ENCODE measurements around the gene NKTR. TPM values are rescaled to one million over a fixed set of nuclear protein-coding genes. Genes with fewer than 3 reads are reported as not detected.

NKTR gene
- total and polyA plus RNA-seq, 2 of the 13 experiments (the other 11 are each of a cell fraction or from before 2014, with no cell fraction given) = 41.3 to 59.6 TPM

GRCh38 chr3:42654331-42655201 lies 54.1 kb downstream of the NKTR start (continued):
- TF ChIP-seq ZBTB34 (CRISPR knock-in tag; IDR thresholded peaks at IDR 0.05) = no peak
- no peak for TF ChIP-seq EHMT2 (IDR thresholded peaks at IDR 0.05; ENCODE audit: borderline replicate concordance, low read depth, low read length)
- TF ChIP-seq RARA (CRISPR knock-in tag; IDR thresholded peaks at IDR 0.05) = no peak
- no peak for TF ChIP-seq JUND (CRISPR knock-in tag; IDR thresholded peaks at IDR 0.05)
- no peak for TF ChIP-seq ZNF17 (CRISPR knock-in tag; IDR thresholded peaks at IDR 0.05)
- no peak for TF ChIP-seq RFXAP (CRISPR knock-in tag; IDR thresholded peaks at IDR 0.05; ENCODE audit: borderline replicate concordance)
- no peak for TF ChIP-seq ZNF350 (CRISPR knock-in tag; IDR thresholded peaks at IDR 0.05; ENCODE audit: borderline replicate concordance, low read depth)
- no peak for TF ChIP-seq TBP (CRISPR knock-in tag; IDR thresholded peaks at IDR 0.05)
- no peak for TF ChIP-seq ZNF337 (CRISPR knock-in tag; IDR thresholded peaks at IDR 0.05; ENCODE audit: borderline replicate concordance, low read depth)
- TF ChIP-seq ZFP1 (CRISPR knock-in tag; IDR thresholded peaks at IDR 0.05) = no peak
- TF ChIP-seq ZNF577 (CRISPR knock-in tag; IDR thresholded peaks at IDR 0.05; ENCODE audit: borderline replicate concordance, low read depth) = no peak

- Histone ChIP-seq H3K9me3 (ENCODE audit: low read length) (no peaks in the 10 kb centered on the region), H3K27me3 (ENCODE audit: control insufficient read depth in 1 of 2, insufficient read depth in 2 of 2, low read length in 2 of 2) (no peaks in the 10 kb centered on the region), H4K20me1 (ENCODE audit: insufficient read depth, low read length) (no peaks in the 10 kb centered on the region), H3K79me2 (ENCODE audit: insufficient read depth, low read length) (peaks cover 7% of the 10 kb centered on the region), H2AFZ (ENCODE audit: low read length) (no peak overlapping the region), H3K4me3 (replicated peaks in 1 of 3; ENCODE audit: insufficient read depth in 1 of 3, low read depth in 2 of 3, low read length in 3 of 3) (peak overlapping the region in 1 of 3 experiments; percentile 89; a peak in 2 of 6 replicates), H3K36me3 (replicated peaks in 1 of 2; ENCODE audit: control insufficient read depth in 1 of 2, insufficient read depth in 2 of 2, low read length in 2 of 2) (no peaks in the 10 kb centered on the region), H3K27ac (ENCODE audit: extremely low read length, insufficient read depth, low read length) (peak overlapping the region; percentile 29), H3K9ac (ENCODE audit: insufficient read depth, low read depth, low read length) (peak overlapping the region; percentile 80; the same call in 1 of the 2 replicates), H3K4me2 (ENCODE audit: low read depth, low read length) (peak overlapping the region; percentile 90), H3K4me1 (ENCODE audit: insufficient read depth, low read length) (peaks cover 62% of the 10 kb centered on the region)
- FAIRE-seq (no peak), ATAC-seq (no peak), DNase-seq (ENCODE audit: low spot score) (no peak)
- intact Hi-C loops (cut with micrococcal nuclease; ENCODE audit: unreplicated experiment) (no loop called here), in situ Hi-C loops (cut with HindIII; ENCODE audit: extremely low pct_ligation_motif_present, low pct_unique_long_range_greater_than_20kb) (no loop called here)
- WGBS (ENCODE audit: low lambda C conversion rate) = 67% methylated on average over 1 of the region's 4 CpGs
- POLR2A ChIA-PET = no interaction called here
- CTCF ChIA-PET (ENCODE audit: low intra/inter-chr PET ratio, low total read pairs) = no interaction called here
- BruUV-seq (replicated peaks) = no TSS peak
- TF ChIP-seq SYNCRIP (IDR thresholded peaks at IDR 0.05; ENCODE audit: insufficient read depth, low read depth, low read length) (no peak), ZNF382 (CRISPR knock-in tag; IDR thresholded peaks at IDR 0.05; ENCODE audit: borderline replicate concordance) (no peak), ZNF253 (CRISPR knock-in tag; IDR thresholded peaks at IDR 0.05; ENCODE audit: borderline replicate concordance) (no peak), GZF1 (CRISPR knock-in tag; IDR thresholded peaks at IDR 0.05) (no peak), IRF9 (CRISPR knock-in tag; IDR thresholded peaks at IDR 0.05; ENCODE audit: borderline replicate concordance) (no peak), MED8 (CRISPR knock-in tag; IDR thresholded peaks at IDR 0.05; ENCODE audit: insufficient replicate concordance) (no peak), ATF7-NPFF (CRISPR knock-in tag; IDR thresholded peaks at IDR 0.05; ENCODE audit: low read depth) (no peak)
Measured at GRCh38 chr3:42655331-42655888, 54.9 kb downstream of the NKTR start.
